ENCODE measurements around the gene RNF130. TPM values are rescaled to one million over a fixed set of nuclear protein-coding genes. Genes with fewer than 3 reads are reported as not detected.
"Not testable (repeated sequence)": the region's sequence is repeated elsewhere in the genome, so short reads cannot be mapped to it uniquely, and the experiment has no call there.

The RNF130 gene
- total and polyA plus RNA-seq, 2 of the 13 experiments (the other 11 are each of a cell fraction or from before 2014, with no cell fraction given), result 28.2 to 28.3 TPM

GRCh38 chr5:179998485-179998884 is 73.1 kb downstream of the RNF130 start:
- CTCF ChIA-PET (ENCODE audit: low intra/inter-chr PET ratio, low total read pairs), result no interaction called here
- intact Hi-C loops (cut with micrococcal nuclease; ENCODE audit: unreplicated experiment), result no loop called here
- no peak for TF ChIP-seq HIVEP1 (CRISPR knock-in tag; IDR thresholded peaks at IDR 0.05)
- no peak for TF ChIP-seq ZFAT (CRISPR knock-in tag; conservative IDR thresholded peaks at IDR 0.05)
- TF ChIP-seq RBAK (CRISPR knock-in tag; IDR thresholded peaks at IDR 0.05), result no peak
- no peak for TF ChIP-seq JUND (CRISPR knock-in tag; IDR thresholded peaks at IDR 0.05)
- TF ChIP-seq, protein P1, sequence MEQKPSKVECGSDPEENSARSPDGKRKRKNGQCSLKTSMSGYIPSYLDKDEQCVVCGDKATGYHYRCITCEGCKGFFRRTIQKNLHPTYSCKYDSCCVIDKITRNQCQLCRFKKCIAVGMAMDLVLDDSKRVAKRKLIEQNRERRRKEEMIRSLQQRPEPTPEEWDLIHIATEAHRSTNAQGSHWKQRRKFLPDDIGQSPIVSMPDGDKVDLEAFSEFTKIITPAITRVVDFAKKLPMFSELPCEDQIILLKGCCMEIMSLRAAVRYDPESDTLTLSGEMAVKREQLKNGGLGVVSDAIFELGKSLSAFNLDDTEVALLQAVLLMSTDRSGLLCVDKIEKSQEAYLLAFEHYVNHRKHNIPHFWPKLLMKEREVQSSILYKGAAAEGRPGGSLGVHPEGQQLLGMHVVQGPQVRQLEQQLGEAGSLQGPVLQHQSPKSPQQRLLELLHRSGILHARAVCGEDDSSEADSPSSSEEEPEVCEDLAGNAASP (CRISPR knock-in tag; IDR thresholded peaks at IDR 0.05; ENCODE audit: borderline replicate concordance), result no peak
- Histone ChIP-seq H4K20me1 (ENCODE audit: insufficient read depth, low read length) (no peaks in the 10 kb centered on the region), H3K9me3 (ENCODE audit: low read length) (no peaks in the 10 kb centered on the region; the same call in 1 of the 2 replicates), H3K79me2 (ENCODE audit: insufficient read depth, low read length) (no peaks in the 10 kb centered on the region), H3K27me3 (ENCODE audit: control insufficient read depth in 1 of 2, insufficient read depth in 2 of 2, low read length in 2 of 2) (no peaks in the 10 kb centered on the region), H2AFZ (ENCODE audit: low read length) (no peak overlapping the region), H3K9ac (ENCODE audit: insufficient read depth, low read depth, low read length) (no peak overlapping the region), H3K4me2 (ENCODE audit: low read depth, low read length) (no peak overlapping the region), H3K36me3 (replicated peaks in 1 of 2; ENCODE audit: control insufficient read depth in 1 of 2, insufficient read depth in 2 of 2, low read length in 2 of 2) (peaks cover 6 to 9% of the 10 kb centered on the region in 2 experiments; a peak in 2 of 5 replicates), H3K27ac (ENCODE audit: extremely low read length, insufficient read depth, low read length) (no peak overlapping the region), H3K4me1 (ENCODE audit: insufficient read depth, low read length) (peaks cover 7% of the 10 kb centered on the region; the same call in 1 of the 2 replicates), H3K4me3 (replicated peaks in 1 of 3; ENCODE audit: insufficient read depth in 1 of 3, low read depth in 2 of 3, low read length in 3 of 3) (no peak overlapping the region)
- in situ Hi-C loops (cut with HindIII; ENCODE audit: extremely low pct_ligation_motif_present, low pct_unique_long_range_greater_than_20kb), result no loop called here
- no peak for DNase-seq (ENCODE audit: low spot score)
- no peak for ATAC-seq
- POLR2A ChIA-PET, result no interaction called here
- 96% methylated on average over 1 of the region's 1 CpG for WGBS (ENCODE audit: low lambda C conversion rate)
- FAIRE-seq, result no peak
- BruUV-seq (replicated peaks), result no TSS peak

- Histone ChIP-seq H3K36me3 (replicated peaks in 1 of 2; ENCODE audit: control insufficient read depth in 1 of 2, insufficient read depth in 2 of 2, low read length in 2 of 2) (no peaks in the 10 kb centered on the region), H3K4me1 (ENCODE audit: insufficient read depth, low read length) (no peaks in the 10 kb centered on the region), H3K79me2 (ENCODE audit: insufficient read depth, low read length) (no peaks in the 10 kb centered on the region), H3K4me2 (ENCODE audit: low read depth, low read length) (no peak overlapping the region), H3K4me3 (replicated peaks in 1 of 3; ENCODE audit: insufficient read depth in 1 of 3, low read depth in 2 of 3, low read length in 3 of 3) (no peak overlapping the region), H3K9me3 (ENCODE audit: low read length) (no peaks in the 10 kb centered on the region; the same call in 1 of the 2 replicates), H4K20me1 (ENCODE audit: insufficient read depth, low read length) (no peaks in the 10 kb centered on the region), H3K27me3 (ENCODE audit: control insufficient read depth in 1 of 2, insufficient read depth in 2 of 2, low read length in 2 of 2) (no peaks in the 10 kb centered on the region), H2AFZ (ENCODE audit: low read length) (no peak overlapping the region), H3K27ac (ENCODE audit: extremely low read length, insufficient read depth, low read length) (no peak overlapping the region), H3K9ac (ENCODE audit: insufficient read depth, low read depth, low read length) (no peak overlapping the region)
- no TSS peak for BruUV-seq (replicated peaks)
- no peak for TF ChIP-seq ZNF629 (CRISPR knock-in tag; conservative IDR thresholded peaks at IDR 0.05)
- TF ChIP-seq, protein P2, sequence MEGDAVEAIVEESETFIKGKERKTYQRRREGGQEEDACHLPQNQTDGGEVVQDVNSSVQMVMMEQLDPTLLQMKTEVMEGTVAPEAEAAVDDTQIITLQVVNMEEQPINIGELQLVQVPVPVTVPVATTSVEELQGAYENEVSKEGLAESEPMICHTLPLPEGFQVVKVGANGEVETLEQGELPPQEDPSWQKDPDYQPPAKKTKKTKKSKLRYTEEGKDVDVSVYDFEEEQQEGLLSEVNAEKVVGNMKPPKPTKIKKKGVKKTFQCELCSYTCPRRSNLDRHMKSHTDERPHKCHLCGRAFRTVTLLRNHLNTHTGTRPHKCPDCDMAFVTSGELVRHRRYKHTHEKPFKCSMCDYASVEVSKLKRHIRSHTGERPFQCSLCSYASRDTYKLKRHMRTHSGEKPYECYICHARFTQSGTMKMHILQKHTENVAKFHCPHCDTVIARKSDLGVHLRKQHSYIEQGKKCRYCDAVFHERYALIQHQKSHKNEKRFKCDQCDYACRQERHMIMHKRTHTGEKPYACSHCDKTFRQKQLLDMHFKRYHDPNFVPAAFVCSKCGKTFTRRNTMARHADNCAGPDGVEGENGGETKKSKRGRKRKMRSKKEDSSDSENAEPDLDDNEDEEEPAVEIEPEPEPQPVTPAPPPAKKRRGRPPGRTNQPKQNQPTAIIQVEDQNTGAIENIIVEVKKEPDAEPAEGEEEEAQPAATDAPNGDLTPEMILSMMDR (CRISPR knock-in tag; IDR thresholded peaks at IDR 0.05), result 0 out of 2 replicates have a peak, but pooled peaks have one; percentile 8
- in situ Hi-C loops (cut with HindIII; ENCODE audit: extremely low pct_ligation_motif_present, low pct_unique_long_range_greater_than_20kb), result no loop called here
- DNase-seq (ENCODE audit: low spot score), result no peak
- ChIA-PET POLR2A (no interaction called here), CTCF (ENCODE audit: low intra/inter-chr PET ratio, low total read pairs) (no interaction called here)
- 85% methylated on average over 3 of the region's 3 CpGs for WGBS (ENCODE audit: low lambda C conversion rate)
- FAIRE-seq, result no peak
- intact Hi-C loops (cut with micrococcal nuclease; ENCODE audit: unreplicated experiment), result no loop called here
- no peak for ATAC-seq
These were observed 76.8 kb downstream of the RNF130 start for GRCh38 chr5:179994583-179995323.

GRCh38 chr5:179992855-179993254 is 78.7 kb downstream of the RNF130 start:
- H3K9ac ChIP-seq (ENCODE audit: insufficient read depth, low read depth, low read length); intact Hi-C loops (cut with micrococcal nuclease; ENCODE audit: unreplicated experiment); BruUV-seq (replicated peaks); CTCF ChIA-PET (ENCODE audit: low intra/inter-chr PET ratio, low total read pairs); ATAC-seq; H3K27ac ChIP-seq (ENCODE audit: extremely low read length, insufficient read depth, low read length); H3K79me2 ChIP-seq (ENCODE audit: insufficient read depth, low read length); H3K4me3 ChIP-seq (replicated peaks in 1 of 3; ENCODE audit: insufficient read depth in 1 of 3, low read depth in 2 of 3, low read length in 3 of 3); FAIRE-seq; in situ Hi-C loops (cut with HindIII; ENCODE audit: extremely low pct_ligation_motif_present, low pct_unique_long_range_greater_than_20kb); H3K27me3 ChIP-seq (ENCODE audit: control insufficient read depth in 1 of 2, insufficient read depth in 2 of 2, low read length in 2 of 2); H3K4me2 ChIP-seq (ENCODE audit: low read depth, low read length); H3K4me1 ChIP-seq (ENCODE audit: insufficient read depth, low read length); H3K9me3 ChIP-seq (ENCODE audit: low read length); H2AFZ ChIP-seq (ENCODE audit: low read length); POLR2A ChIA-PET; H4K20me1 ChIP-seq (ENCODE audit: insufficient read depth, low read length); H3K36me3 ChIP-seq (replicated peaks in 1 of 2; ENCODE audit: control insufficient read depth in 1 of 2, insufficient read depth in 2 of 2, low read length in 2 of 2); DNase-seq (ENCODE audit: low spot score): not testable (repeated sequence)
- 92% methylated on average over 4 of the region's 4 CpGs for WGBS (ENCODE audit: low lambda C conversion rate)
